A549 (cell line): ENCODE measurements around the gene TWIST2. TPM values are rescaled to one million over a fixed set of nuclear protein-coding genes. Genes with fewer than 3 reads are reported as not detected.
A peak's percentile ranks its signal among the peaks of the same experiment; 100 is the strongest.

ENCODE experiments used
- ATAC-seq, 2 experiments: fragments of 200-7000 bp in 1 of 2; fragments of >200 bp in 1 of 2; cut with Nextera tagmentation in 1 of 2; cut with Tn5 transposase in 1 of 2; 3 replicates each; pipeline versions ENCODE4 v1.8.0 to v1.9.1; 2018 to 2020; ENCODE audit warnings: mild to moderate bottlenecking in 1 of 2, moderate library complexity in 1 of 2
- CTCF ChIA-PET: fragments of 300-600 bp; sonication (Branson Sonifier 250); formaldehyde crosslinking; extraction: SDS; loops from one replicate; lab custom pipeline; 2021; ENCODE audit warnings: antibody characterized with exemption, inconsistent platforms; lab: Yijun Ruan, JAX
- POLR2A ChIA-PET: fragments of 350-600 bp; formaldehyde crosslinking; extraction: SDS; loops from one replicate; lab custom pipeline; 2021; ENCODE audit warnings: antibody characterized with exemption, inconsistent platforms; lab: Yijun Ruan, JAX
- DNase-seq, 2 experiments: peaks; one replicate each; pipeline versions ENCODE4 v3.0.0 to v3.0.0-alpha.2; 2011 to 2016; ENCODE audit warnings: low read depth in 1 of 2, low spot score in 1 of 2
- FAIRE-seq: peaks from 2 replicates; lab custom pipeline; 2011; peaks lifted over from hg19 to GRCh38; lab: Jason Lieb, UNC
- H3K27ac ChIP-seq, 2 experiments: fragments of >200 bp; sonication (Bioruptor Twin); formaldehyde crosslinking; 3 replicates each; pipeline ENCODE4 v1.5.1; 2016 to 2017
- H3K4me1 ChIP-seq: fragments of >200 bp; sonication (Bioruptor Twin); formaldehyde crosslinking; 3 replicates; pipeline ENCODE4 v1.6.1; 2016
- H3K4me2 ChIP-seq: fragments of >200 bp; sonication (Bioruptor Twin); formaldehyde crosslinking; 3 replicates; pipeline ENCODE4 v1.6.1; 2016
- H3K4me3 ChIP-seq: fragments of >200 bp; sonication (Bioruptor Twin); formaldehyde crosslinking; 3 replicates; pipeline ENCODE4 v1.5.1; 2016
- H3K9me3 ChIP-seq: fragments of >200 bp; sonication (Bioruptor Twin); formaldehyde crosslinking; 3 replicates; pipeline ENCODE4 v1.6.1; 2016
- CHD2 ChIP-seq: fragments of 150-350 bp; IDR thresholded peaks from 2 replicates; pipeline ENCODE4 v1.6.1; 2014; ENCODE audit warnings: low read length; ENCODE audit not compliant: partially characterized antibody
- E2F6 ChIP-seq: IDR thresholded peaks from 2 replicates; pipeline ENCODE4 v1.6.1; 2012; ENCODE audit warnings: low read depth, borderline replicate concordance
- EHF ChIP-seq: fragments of 250-450 bp; sonication (Bioruptor Pico); IDR thresholded peaks from 2 replicates; pipeline ENCODE4 v1.5.0; 2020; ENCODE audit warnings: mild to moderate bottlenecking
- ELK1 ChIP-seq: fragments of 150-350 bp; IDR thresholded peaks from 2 replicates; pipeline ENCODE4 v1.6.1; 2014; ENCODE audit warnings: low read depth, mild to moderate bottlenecking, low read length
- ESRRA ChIP-seq: fragments of 150-350 bp; IDR thresholded peaks from 2 replicates; pipeline ENCODE4 v1.6.1; 2014; ENCODE audit warnings: mild to moderate bottlenecking, low read length, borderline replicate concordance
- FOSL2 ChIP-seq, 2 experiments: fragments of 450-650 bp in 1 of 2; fragments of >200 bp in 1 of 2; sonication (Bioruptor Twin) in 1 of 2; formaldehyde crosslinking; IDR thresholded peaks; 2 replicates each; pipeline versions ENCODE4 v1.5.0 to v1.6.1; 2016 to 2020; ENCODE audit warnings: mild to moderate bottlenecking in 1 of 2, moderate library complexity in 1 of 2
- HDAC2 ChIP-seq: fragments of 200-600 bp; sonication (generic); IDR thresholded peaks from 2 replicates; pipeline ENCODE4 v1.6.1; 2016
- HMGXB4 ChIP-seq: fragments of 250-450 bp; sonication (Bioruptor Pico); IDR thresholded peaks from 2 replicates; pipeline ENCODE4 v1.5.0; 2021; ENCODE audit warnings: mild to moderate bottlenecking, moderate library complexity, borderline replicate concordance
- HOXA7 ChIP-seq: fragments of 250-450 bp; sonication (Bioruptor Pico); IDR thresholded peaks from 2 replicates; pipeline ENCODE4 v1.5.0; 2020; ENCODE audit warnings: mild to moderate bottlenecking, moderate library complexity
- HOXB13 ChIP-seq: fragments of 250-450 bp; sonication (Bioruptor Pico); IDR thresholded peaks from 2 replicates; pipeline ENCODE4 v1.5.0; 2020; ENCODE audit warnings: low read depth, mild to moderate bottlenecking, moderate library complexity
- HOXB5 ChIP-seq: fragments of 250-450 bp; sonication (Bioruptor Pico); IDR thresholded peaks from 2 replicates; pipeline ENCODE4 v1.5.0; 2020; ENCODE audit warnings: mild to moderate bottlenecking, moderate library complexity
- MAFK ChIP-seq: fragments of 450-650 bp; IDR thresholded peaks from 2 replicates; pipeline ENCODE4 v1.6.1; 2014; ENCODE audit not compliant: partially characterized antibody
- MAZ ChIP-seq: fragments of 150-350 bp; IDR thresholded peaks from 2 replicates; pipeline ENCODE4 v1.6.1; 2014; ENCODE audit warnings: antibody characterized with exemption, low read depth, low read length, borderline replicate concordance
- PHF8 ChIP-seq: fragments of 200-600 bp; sonication (generic); IDR thresholded peaks from 2 replicates; pipeline ENCODE4 v1.6.1; 2016; ENCODE audit warnings: low read depth, mild to moderate bottlenecking, antibody characterized with exemption, moderate library complexity, borderline replicate concordance
- POLR2AphosphoS2 ChIP-seq: conservative IDR thresholded peaks from 2 replicates; pipeline ENCODE4 v1.6.1; 2012; ENCODE audit warnings: low read length, improper control_type of control experiment, inconsistent platforms
- ZC3H11A ChIP-seq: fragments of 450-650 bp; IDR thresholded peaks from 2 replicates; pipeline ENCODE4 v1.6.1; 2014; ENCODE audit warnings: antibody characterized with exemption, mild to moderate bottlenecking
- ZFP36 ChIP-seq: fragments of 450-650 bp; IDR thresholded peaks from 2 replicates; pipeline ENCODE4 v1.6.1; 2014; ENCODE audit warnings: borderline replicate concordance; ENCODE audit not compliant: partially characterized antibody
- ZSCAN20 ChIP-seq: fragments of 250-450 bp; sonication (Bioruptor Pico); IDR thresholded peaks from 2 replicates; pipeline ENCODE4 v1.8.0; 2022; ENCODE audit warnings: mild to moderate bottlenecking, moderate library complexity
- WGBS: methylation state at CpG from one replicate; pipeline ENCODE4 v1.1.6; 2017; ENCODE audit errors: missing lambda C conversion rate; 5-methylcytosine and 5-hydroxymethylcytosine counted together
- polyA plus RNA-seq, 4 experiments: library from polyadenylated mRNA; depleted of rRNA in 3 of 4; stranded (reverse); fragments of >200 nt; fragmentation: RNase III in 1 of 4; extraction: RNeasy Plus Mini Kit Qiagen cat#74134 plus additional on column Dnase treatment in 1 of 4; gene quantifications; 2 replicates in 3 of 4; 3 replicates in 1 of 4; pipeline ENCODE4 v1.2.3, GENCODE V29; 2011 to 2017

The TWIST2 gene
- polyA plus RNA-seq, 2 of the 4 experiments (the other 2 are of a cell fraction) = 7.1 to 8.2 TPM

GRCh38 chr2:238850091-238850490 lies 2.2 kb downstream of the TWIST2 start:
- Histone ChIP-seq H3K4me1 (peaks cover 14% of the 10 kb centered on the region), H3K9me3 (no peaks in the 10 kb centered on the region), H3K4me2 (peak overlapping the region; percentile 99), H3K27ac (no peak overlapping the region), H3K4me3 (no peak overlapping the region; the same call in 2 of the 3 replicates)
- ATAC-seq = no peak
- DNase-seq = no peak
- 87% methylated on average over 2 of the region's 2 CpGs for WGBS
- no peak for TF ChIP-seq HOXB5 (CRISPR knock-in tag)
- no peak for TF ChIP-seq HDAC2
- TF ChIP-seq ZSCAN20 (CRISPR knock-in tag) = no peak
- no peak for TF ChIP-seq EHF (CRISPR knock-in tag)
- POLR2A ChIA-PET = no interaction called here
- CTCF ChIA-PET = interaction anchor here (0.7 to 1.7 kb wide), 3 partner anchors 8 to 121 kb away, joined by 3 to 4 read pairs (median 4); no protein-coding TSS in a partner anchor
- FAIRE-seq = no peak

GRCh38 chr2:238851026-238851425 lies 3.1 kb downstream of the TWIST2 start:
- 95% methylated on average over 5 of the region's 5 CpGs for WGBS
- FAIRE-seq (no peak), DNase-seq (no peak), ATAC-seq (no peak)
- Histone ChIP-seq H3K4me1 (peaks cover 14% of the 10 kb centered on the region), H3K4me3 (no peak overlapping the region), H3K9me3 (no peaks in the 10 kb centered on the region), H3K4me2 (no peak overlapping the region), H3K27ac (no peak overlapping the region)
- CTCF ChIA-PET = no interaction called here
- POLR2A ChIA-PET = no interaction called here
- TF ChIP-seq ZFP36 (no peak), POLR2AphosphoS2 (no peak), PHF8 (no peak), FOSL2 (IDR thresholded peaks at IDR 0.05) (no peak), FOSL2 (CRISPR knock-in tag; IDR thresholded peaks at IDR 0.05) (no peak), MAFK (no peak), HMGXB4 (CRISPR knock-in tag) (no peak), ELK1 (no peak), HOXA7 (CRISPR knock-in tag) (no peak), ESRRA (no peak), MAZ (no peak), ZC3H11A (no peak), E2F6 (no peak), CHD2 (no peak), HOXB13 (CRISPR knock-in tag) (no peak)

- H3K4me1 ChIP-seq = peaks cover 14% of the 10 kb centered on the region
- FAIRE-seq (no peak), DNase-seq (no peak), ATAC-seq (no peak)
- WGBS = 94% methylated on average over 3 of the region's 3 CpGs
- H3K9me3 ChIP-seq = no peaks in the 10 kb centered on the region
- POLR2A ChIA-PET = no interaction called here
- no peak overlapping the region for H3K27ac ChIP-seq
- H3K4me2 ChIP-seq = no peak overlapping the region
- CTCF ChIA-PET = interaction anchor here (0.6 to 1.2 kb wide), 3 partner anchors 23 to 1662 kb away, joined by 3 to 4 read pairs (median 4); no protein-coding TSS in a partner anchor
- H3K4me3 ChIP-seq = no peak overlapping the region
- no peak for TF ChIP-seq PHF8
These were observed 3.9 kb downstream of the TWIST2 start for GRCh38 chr2:238851761-238852160.
